ENCODE measurements around the gene VAV1. TPM values are rescaled to one million over a fixed set of nuclear protein-coding genes. Genes with fewer than 3 reads are reported as not detected.

VAV1 gene
- total and polyA plus RNA-seq, 2 experiments from 2014 or later: 0.82 to 1.8 TPM

GRCh38 chr19:6835501-6835900 is 63.0 kb downstream of the VAV1 start (continued):
- TF ChIP-seq ETS1 (IDR thresholded peaks at IDR 0.05): no peak
- no peak for TF ChIP-seq EZH2phosphoT487 (IDR thresholded peaks at IDR 0.05; ENCODE audit: unreplicated experiment)

GRCh38 chr19:6837525-6837924 is 65.0 kb downstream of the VAV1 start:
- Mint-ChIP-seq H3K27ac (no peak overlapping the region), H3K27me3 (ENCODE audit: insufficient read depth, low read depth, poor library complexity) (peaks cover 14% of the 10 kb centered on the region), H3K4me3 (no peak overlapping the region), H3K9me3 (peaks cover 88% of the 10 kb centered on the region), H3K4me1 (no peaks in the 10 kb centered on the region), H3K36me3 (ENCODE audit: low read depth) (peaks cover 30% of the 10 kb centered on the region)
- no peak overlapping the region for H3K27ac ChIP-seq (ENCODE audit: low read depth)
- H3K36me3 ChIP-seq (ENCODE audit: insufficient read depth): no peaks in the 10 kb centered on the region
- H4K20me1 ChIP-seq (replicated peaks; ENCODE audit: insufficient read depth): no peaks in the 10 kb centered on the region
- no peaks in the 10 kb centered on the region for H3K9me2 ChIP-seq (ENCODE audit: insufficient read depth)
- no peaks in the 10 kb centered on the region for H3F3A ChIP-seq (replicated peaks; ENCODE audit: low read depth)
- no peaks in the 10 kb centered on the region for H3K4me1 ChIP-seq (ENCODE audit: insufficient read depth)
- H3K79me2 ChIP-seq (replicated peaks; ENCODE audit: insufficient read depth): no peaks in the 10 kb centered on the region
- no peak for TF ChIP-seq ETS1 (IDR thresholded peaks at IDR 0.05)
- no peak for TF ChIP-seq NANOG (IDR thresholded peaks at IDR 0.05; ENCODE audit: borderline replicate concordance)
- no peak for TF ChIP-seq REST (IDR thresholded peaks at IDR 0.05; ENCODE audit: unreplicated experiment)
- TF ChIP-seq EZH2phosphoT487 (IDR thresholded peaks at IDR 0.05; ENCODE audit: unreplicated experiment): no peak
- no peak for TF ChIP-seq CTCF (conservative IDR thresholded peaks at IDR 0.05; ENCODE audit: low read depth in 2 of 2)
- TF ChIP-seq ZNF114 (CRISPR knock-in tag; IDR thresholded peaks at IDR 0.05): no peak
- no peak for TF ChIP-seq POLR2AphosphoS5 (IDR thresholded peaks at IDR 0.05; ENCODE audit: low read depth)
- TF ChIP-seq EZH2 (IDR thresholded peaks at IDR 0.05; ENCODE audit: low read depth, unreplicated experiment): no peak
- TF ChIP-seq STAT1 (IDR thresholded peaks at IDR 0.05; ENCODE audit: unreplicated experiment): no peak
- H3K4me2 ChIP-seq: no peak overlapping the region
- DNase-seq (ENCODE audit: low spot score) (no peak), ATAC-seq (no peak)
- H3K27me3 ChIP-seq (ENCODE audit: insufficient read depth): no peaks in the 10 kb centered on the region
- H2AFZ ChIP-seq: no peak overlapping the region
- H3K4me3 ChIP-seq: no peak overlapping the region

Data from GM23338 (cell line).